Coronary artery (tissue), 2 donors: ENCODE data around the gene NCL.
"Not testable (repeated sequence)": the region's sequence is repeated elsewhere in the genome, so short reads cannot be mapped to it uniquely, and the experiment has no call there.

Experiments used
- DNase-seq: peaks from one replicate; pipeline ENCODE4 v3.0.0-alpha.2; 2017; ENCODE audit warnings: low spot score
- H3K27ac ChIP-seq, 2 donors: fragments of 200-600 bp; sonication (generic); one replicate each; pipeline ENCODE4 v1.5.1; 2016 to 2019
- H3K4me3 ChIP-seq: fragments of 200-600 bp; sonication (generic); 2 replicates; pipeline ENCODE4 v1.5.1; 2016; ENCODE audit warnings: mild to moderate bottlenecking, moderate library complexity
- CTCF ChIP-seq: fragments of 200-600 bp; sonication (generic); IDR thresholded peaks from one replicate; pipeline ENCODE4 v1.5.1; 2019; ENCODE audit warnings: antibody characterized with exemption

Gene NCL

DNA sequence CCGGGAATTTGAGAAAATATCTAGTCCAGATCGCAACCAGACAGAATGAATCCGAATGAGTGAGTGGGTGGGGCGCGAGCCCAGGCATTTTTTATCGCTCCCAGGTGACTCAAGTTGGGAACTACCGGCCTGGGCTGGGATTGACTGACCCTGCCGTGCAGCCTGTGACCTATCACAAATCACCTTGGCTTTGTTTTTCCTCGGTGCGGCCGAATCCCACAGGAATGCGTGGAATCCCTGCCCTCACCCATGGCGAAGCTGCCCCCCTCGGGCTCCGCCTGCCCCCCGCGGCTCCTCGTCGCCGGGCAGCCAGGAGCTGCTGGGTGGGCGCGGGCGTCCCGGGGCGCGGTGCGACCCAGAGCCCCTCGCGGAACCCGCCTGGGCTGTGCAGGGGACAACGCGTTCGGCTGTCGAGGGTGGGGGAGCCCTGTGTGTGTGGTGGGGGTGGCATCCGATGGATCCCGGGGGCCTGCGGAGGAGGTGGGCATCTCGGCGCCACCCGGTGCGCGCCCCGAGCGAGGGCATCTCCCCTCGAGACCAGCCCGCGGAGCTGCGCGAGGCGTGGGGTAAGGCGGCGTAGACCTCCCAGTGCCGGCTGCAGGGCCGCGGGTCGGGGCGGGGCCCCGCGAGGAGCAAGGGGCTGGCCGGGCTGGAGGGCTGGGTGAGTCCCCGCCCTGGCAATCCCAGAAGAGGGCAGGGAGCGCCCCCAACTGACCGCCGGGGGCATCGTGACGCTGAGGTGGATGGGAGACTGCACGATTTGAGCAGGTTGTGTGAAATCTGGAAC, 52.3 kb downstream of the NCL start:
- peak; percentile 77 for TF ChIP-seq CTCF
- peak; percentile 90 for DNase-seq
- peak overlapping the region in 1 of 2 donors; percentile 83 for H3K27ac ChIP-seq
- H3K4me3 ChIP-seq: peak overlapping the region; percentile 89

DNA sequence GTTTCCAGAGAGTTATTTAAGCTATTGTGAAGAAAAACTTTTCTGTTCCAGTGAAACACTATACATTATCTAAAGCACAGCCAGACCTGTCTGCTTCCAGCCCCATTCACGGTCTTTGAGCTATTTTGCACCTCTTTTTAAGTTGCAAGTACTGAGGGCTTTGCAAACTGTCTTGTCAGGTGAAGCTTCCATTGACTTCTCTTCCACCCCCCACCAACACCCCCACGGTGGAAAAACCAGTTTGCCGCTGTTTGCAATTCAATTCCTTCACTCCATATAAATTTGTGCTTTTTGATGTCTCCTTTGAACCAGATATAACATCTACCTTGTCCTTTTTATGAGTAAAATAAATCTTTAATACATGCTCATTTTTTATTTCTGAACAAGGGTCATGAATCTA, 53.0 kb downstream of the NCL start:
- H3K27ac ChIP-seq: no peak overlapping the region
- no peak overlapping the region for H3K4me3 ChIP-seq
- TF ChIP-seq CTCF: no peak
- no peak for DNase-seq

- H3K27ac ChIP-seq: no peak overlapping the region
These were observed 53.8 kb downstream of the NCL start for GRCh38 chr2:231410293-231411004.

DNA sequence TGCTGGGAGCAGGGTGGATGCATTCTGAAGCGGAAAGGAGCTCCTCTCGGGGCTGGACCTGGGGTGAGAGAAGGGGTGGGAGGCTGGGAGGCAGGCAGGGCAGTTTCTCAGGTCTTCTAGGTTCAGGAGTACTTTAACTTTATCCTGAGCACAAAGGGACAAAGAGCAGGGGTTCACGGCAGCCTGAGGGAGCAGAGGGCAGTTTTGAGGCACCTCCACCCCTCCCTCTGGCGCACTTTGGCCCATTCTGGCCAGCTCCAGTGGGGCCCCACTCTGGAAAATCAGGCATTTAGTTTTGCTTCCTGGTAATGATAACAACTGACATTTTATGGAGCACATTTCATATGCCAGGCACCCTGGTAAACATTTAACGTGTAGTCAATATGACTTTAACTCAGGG, 54.5 kb downstream of the NCL start:
- no peak for TF ChIP-seq CTCF
- Histone ChIP-seq H3K4me3 (no peak overlapping the region), H3K27ac (no peak overlapping the region)
- no peak for DNase-seq

More at GRCh38 chr2:231410293-231411004, 53.8 kb downstream of the NCL start:
- no peak overlapping the region for H3K4me3 ChIP-seq
- DNase-seq: no peak
- TF ChIP-seq CTCF: no peak

- H3K27ac ChIP-seq, H3K4me3 ChIP-seq, DNase-seq: not testable (repeated sequence)
These were observed 56.0 kb downstream of the NCL start for GRCh38 chr2:231408304-231408703.

- H3K27ac ChIP-seq: peak overlapping the region in 1 of 2 donors; percentile 75
- not testable (repeated sequence) for H3K4me3 ChIP-seq, DNase-seq
These were observed 56.6 kb downstream of the NCL start for GRCh38 chr2:231407686-231408085.

GRCh38 chr2:231405601-231406367, 58.5 kb downstream of the NCL start:
- peak; percentile 51 for TF ChIP-seq CTCF
- H3K27ac ChIP-seq: peak overlapping the region; percentile 52 to 75
- DNase-seq, H3K4me3 ChIP-seq: not testable (repeated sequence)

GRCh38 chr2:231404183-231404578, 60.1 kb downstream of the NCL start:
- not testable (repeated sequence) for H3K4me3 ChIP-seq, DNase-seq
- H3K27ac ChIP-seq: peak overlapping the region in 1 of 2 donors; percentile 4
